Measurements from ENCODE around the gene ZNF266.

DNA sequence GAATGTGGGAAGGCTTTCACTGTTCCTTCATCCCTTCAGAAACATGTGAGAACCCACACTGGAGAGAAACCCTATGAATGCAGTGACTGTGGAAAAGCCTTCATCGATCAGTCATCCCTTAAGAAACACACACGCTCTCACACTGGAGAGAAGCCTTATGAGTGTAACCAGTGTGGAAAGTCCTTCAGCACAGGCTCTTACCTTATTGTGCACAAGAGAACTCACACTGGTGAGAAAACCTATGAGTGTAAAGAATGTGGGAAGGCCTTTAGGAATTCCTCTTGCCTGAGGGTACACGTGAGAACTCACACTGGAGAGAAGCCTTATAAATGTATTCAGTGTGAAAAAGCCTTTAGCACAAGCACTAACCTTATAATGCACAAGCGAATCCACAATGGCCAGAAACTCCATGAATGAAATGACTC, 54.0 kb downstream of the ZNF266 start:
- TF ChIP-seq, protein P1, sequence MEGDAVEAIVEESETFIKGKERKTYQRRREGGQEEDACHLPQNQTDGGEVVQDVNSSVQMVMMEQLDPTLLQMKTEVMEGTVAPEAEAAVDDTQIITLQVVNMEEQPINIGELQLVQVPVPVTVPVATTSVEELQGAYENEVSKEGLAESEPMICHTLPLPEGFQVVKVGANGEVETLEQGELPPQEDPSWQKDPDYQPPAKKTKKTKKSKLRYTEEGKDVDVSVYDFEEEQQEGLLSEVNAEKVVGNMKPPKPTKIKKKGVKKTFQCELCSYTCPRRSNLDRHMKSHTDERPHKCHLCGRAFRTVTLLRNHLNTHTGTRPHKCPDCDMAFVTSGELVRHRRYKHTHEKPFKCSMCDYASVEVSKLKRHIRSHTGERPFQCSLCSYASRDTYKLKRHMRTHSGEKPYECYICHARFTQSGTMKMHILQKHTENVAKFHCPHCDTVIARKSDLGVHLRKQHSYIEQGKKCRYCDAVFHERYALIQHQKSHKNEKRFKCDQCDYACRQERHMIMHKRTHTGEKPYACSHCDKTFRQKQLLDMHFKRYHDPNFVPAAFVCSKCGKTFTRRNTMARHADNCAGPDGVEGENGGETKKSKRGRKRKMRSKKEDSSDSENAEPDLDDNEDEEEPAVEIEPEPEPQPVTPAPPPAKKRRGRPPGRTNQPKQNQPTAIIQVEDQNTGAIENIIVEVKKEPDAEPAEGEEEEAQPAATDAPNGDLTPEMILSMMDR (conservative IDR thresholded peaks at IDR 0.05), result no peak
- TF ChIP-seq ZFX (IDR thresholded peaks at IDR 0.05), result no peak
